Endothelial cell of umbilical vein (primary cell): ENCODE measurements around the gene APOC1. TPM values are rescaled to one million over a fixed set of nuclear protein-coding genes. Genes with fewer than 3 reads are reported as not detected.
"Not testable (repeated sequence)": the region's sequence is repeated elsewhere in the genome, so short reads cannot be mapped to it uniquely, and the experiment has no call there.

Experiments
- BruUV-seq: library from RNA; stranded (reverse); fragments of 400-500 nt; replicated peaks from 2 replicates; lab custom pipeline; 2021; lab: Mats Ljungman, UMichigan
- CTCF ChIA-PET: fragments of 300-600, 350-600 bp; sonication (Branson Sonifier 250); formaldehyde crosslinking; loops from one replicate; lab custom pipeline; 2021; ENCODE audit warnings: antibody characterized with exemption, inconsistent platforms; lab: Charles Lee
- POLR2A ChIA-PET: fragments of 300-600, 350-600 bp; sonication (Branson Sonifier 250); formaldehyde crosslinking; loops from one replicate; lab custom pipeline; 2021; ENCODE audit warnings: antibody characterized with exemption, inconsistent platforms; lab: Charles Lee
- DNase-seq: peaks from one replicate; pipeline ENCODE4 v3.0.0-alpha.2; 2011; ENCODE audit warnings: low read depth, low spot score
- FAIRE-seq: peaks from 2 replicates; lab custom pipeline; 2011; peaks lifted over from hg19 to GRCh38; lab: Jason Lieb, UNC
- H2AFZ ChIP-seq: 2 replicates; pipeline ENCODE4 v1.6.0; 2012; ENCODE audit warnings: low read depth, low read length, control low read depth, inconsistent platforms
- H3K27ac ChIP-seq: 2 replicates; pipeline ENCODE4 v1.5.1; 2011; ENCODE audit warnings: low read depth, mild to moderate bottlenecking, control low read depth, low read length, moderate library complexity; ENCODE audit not compliant: insufficient read depth
- H3K27me3 ChIP-seq, 2 experiments: 2 replicates each; pipeline versions ENCODE4 v1.6.0 to v1.6.1; 2011; ENCODE audit warnings: low read length in 2 of 2, mixed read lengths in 1 of 2; ENCODE audit not compliant: control insufficient read depth in 2 of 2, insufficient read depth in 2 of 2
- H3K36me3 ChIP-seq, 2 experiments: 2 replicates in 1 of 2; 3 replicates in 1 of 2; pipeline ENCODE4 v1.5.1; 2011; ENCODE audit warnings: low read length in 2 of 2, mild to moderate bottlenecking in 1 of 2, moderate library complexity in 1 of 2; ENCODE audit not compliant: control insufficient read depth in 2 of 2, insufficient read depth in 2 of 2; ENCODE audit errors: extremely low read depth in 1 of 2
- H3K4me1 ChIP-seq: 3 replicates; pipeline ENCODE4 v1.5.1; 2011; ENCODE audit warnings: mild to moderate bottlenecking, low read length; ENCODE audit not compliant: control insufficient read depth, insufficient read depth; ENCODE audit errors: extremely low read depth
- H3K4me2 ChIP-seq: 2 replicates; pipeline ENCODE4 v1.6.1; 2011; ENCODE audit warnings: low read length, control low read depth, mixed read lengths; ENCODE audit not compliant: insufficient read depth
- H3K4me3 ChIP-seq, 3 experiments: fragments of 200-600 bp in 1 of 3; sonication (generic), shearing (Covaris generic) in 1 of 3; replicated peaks in 1 of 3; 2 replicates each; pipeline ENCODE4 v1.5.1; 2011 to 2016; ENCODE audit warnings: control low read depth in 3 of 3, low read length in 3 of 3, mild to moderate bottlenecking in 2 of 3, inconsistent platforms in 1 of 3, low read depth in 1 of 3, moderate library complexity in 1 of 3; ENCODE audit not compliant: insufficient read depth in 1 of 3
- H3K79me2 ChIP-seq: 2 replicates; pipeline ENCODE4 v1.6.0; 2012; ENCODE audit warnings: low read length, inconsistent platforms; ENCODE audit not compliant: control insufficient read depth, insufficient read depth
- H3K9ac ChIP-seq: replicated peaks from 2 replicates; pipeline ENCODE3; 2011; ENCODE audit warnings: low read length, control low read depth; ENCODE audit not compliant: insufficient read depth; ENCODE audit errors: extremely low read depth
- H3K9me1 ChIP-seq: replicated peaks from 3 replicates; pipeline ENCODE4 v1.6.0; 2011; ENCODE audit warnings: mild to moderate bottlenecking, low read length; ENCODE audit not compliant: control insufficient read depth, insufficient read depth; ENCODE audit errors: extremely low read depth
- H3K9me3 ChIP-seq: replicated peaks from 2 replicates; pipeline ENCODE4 v1.5.1; 2012; ENCODE audit warnings: low read length, inconsistent platforms; ENCODE audit not compliant: control insufficient read depth, insufficient read depth
- H4K20me1 ChIP-seq: replicated peaks from 2 replicates; pipeline ENCODE3; 2011; ENCODE audit warnings: mild to moderate bottlenecking, low read length; ENCODE audit not compliant: control insufficient read depth, insufficient read depth; ENCODE audit errors: extremely low read depth
- CTCF ChIP-seq, 2 donors: IDR thresholded peaks; 1 replicate in 1 of 2; 2 replicates in 1 of 2; pipeline ENCODE4 v1.5.1; 2011; ENCODE audit warnings: low read length in 2 of 2, mild to moderate bottlenecking in 2 of 2, moderate library complexity in 2 of 2, control low read depth in 1 of 2, inconsistent platforms in 1 of 2, low read depth in 1 of 2; ENCODE audit not compliant: insufficient read depth in 1 of 2; ENCODE audit errors: extremely low read depth in 1 of 2
- EZH2 ChIP-seq: IDR thresholded peaks from 2 replicates; pipeline ENCODE4 v1.6.1; 2012; ENCODE audit warnings: borderline replicate concordance, low read depth, mild to moderate bottlenecking, moderate library complexity, low read length, inconsistent platforms; ENCODE audit not compliant: severe bottlenecking
- FOS ChIP-seq: IDR thresholded peaks from 2 replicates; pipeline ENCODE4 v1.6.1; 2011; ENCODE audit warnings: mild to moderate bottlenecking, low read length, moderate library complexity, borderline replicate concordance; ENCODE audit not compliant: insufficient read depth
- GATA2 ChIP-seq: IDR thresholded peaks from 2 replicates; pipeline ENCODE4 v1.7.0; 2011; ENCODE audit warnings: low read depth, mild to moderate bottlenecking, moderate library complexity, mixed read lengths, low read length; ENCODE audit not compliant: insufficient read length, insufficient read depth
- JUN ChIP-seq: IDR thresholded peaks from 2 replicates; pipeline ENCODE4 v1.6.1; 2011; ENCODE audit warnings: borderline replicate concordance, low read depth; ENCODE audit not compliant: insufficient read length, insufficient read depth
- MAX ChIP-seq: IDR thresholded peaks from 2 replicates; pipeline ENCODE4 v1.6.1; 2011; ENCODE audit not compliant: insufficient read depth, insufficient read length
- MYC ChIP-seq: IDR thresholded peaks from one replicate; pipeline ENCODE4 v1.6.1; 2011; ENCODE audit warnings: mild to moderate bottlenecking, low read depth, low read length
- POLR2A ChIP-seq: IDR thresholded peaks from 2 replicates; pipeline ENCODE4 v1.6.1; 2012; ENCODE audit warnings: low read depth, mild to moderate bottlenecking, control low read depth, low read length
- POLR2AphosphoS5 ChIP-seq: IDR thresholded peaks from 2 replicates; pipeline ENCODE4 v1.6.1; 2012; ENCODE audit warnings: low read depth, mild to moderate bottlenecking, control low read depth, low read length, moderate library complexity; ENCODE audit not compliant: insufficient read depth
- dilution Hi-C: fragments of 300-500 bp; cut with MboI; formaldehyde crosslinking; loops from one replicate; pipeline ENCODE4 v1.15.0; 2019; ENCODE audit warnings: low sequenced_read_pairs; ENCODE audit not compliant: extremely low pct_ligation_motif_present
- intact Hi-C: fragments of 100-400 bp; cut with micrococcal nuclease; formaldehyde crosslinking; loops from one replicate; pipeline ENCODE4 v1.10.0; 2022
- polyA plus RNA-seq, 4 experiments: library from polyadenylated mRNA; depleted of rRNA in 3 of 4; stranded (reverse) in 3 of 4; unstranded in 1 of 4; fragments of >200 nt; gene quantifications; 2 replicates each; pipeline versions ENCODE4 v1.2.1 to v1.2.3, GENCODE V29; 2011 to 2012; ENCODE audit warnings: missing spikeins in 1 of 4
- total RNA-seq: library from RNA; stranded (reverse); gene quantifications from 2 replicates; pipeline ENCODE4 v1.2.3, GENCODE V29; 2021

The APOC1 gene
- total and polyA plus RNA-seq, 2 donors (not counting 3 experiments of a cell fraction or from before 2014, with no cell fraction given): 5.0 to 18.5 TPM

DNA sequence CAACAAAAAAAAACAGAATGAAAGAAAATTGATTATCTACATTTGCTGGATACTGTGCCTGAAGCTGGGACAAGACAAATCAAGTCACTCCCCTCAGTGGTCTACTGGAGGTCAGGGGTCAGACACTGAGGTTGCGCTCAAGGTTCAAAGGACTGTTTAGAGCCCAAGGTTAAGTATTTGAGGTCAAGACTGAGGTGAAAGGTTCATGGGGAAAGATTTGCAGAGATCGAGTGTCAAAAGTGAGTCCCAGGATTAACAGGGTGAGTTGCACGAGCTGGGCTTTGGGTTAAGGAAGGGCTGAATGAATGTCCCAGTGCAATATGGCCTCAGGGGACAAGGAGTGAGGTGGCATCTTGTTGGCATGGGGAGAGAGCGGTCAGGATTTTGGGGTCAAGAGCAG lies 26.8 kb upstream of the APOC1 start:
- H3K79me2 ChIP-seq: peaks cover 15% of the 10 kb centered on the region
- ChIA-PET POLR2A (no interaction called here), CTCF (no interaction called here)
- no peaks in the 10 kb centered on the region for H3K9me3 ChIP-seq
- DNase-seq: no peak
- H3K27ac ChIP-seq: no peak overlapping the region
- H3K27me3 ChIP-seq: no peaks in the 10 kb centered on the region
- intact Hi-C loops: no loop called here
- H3K9me1 ChIP-seq: no peaks in the 10 kb centered on the region
- no peak overlapping the region for H3K4me2 ChIP-seq
- dilution Hi-C loops: no loop called here
- H3K4me1 ChIP-seq: peaks cover 15% of the 10 kb centered on the region
- H3K36me3 ChIP-seq: peaks cover 2 to 28% of the 10 kb centered on the region in 2 experiments
- no TSS peak for BruUV-seq
- TF ChIP-seq MYC (no peak), GATA2 (no peak), POLR2A (no peak), FOS (no peak), MAX (no peak), CTCF (IDR thresholded peaks at IDR 0.05; ENCODE audit: extremely low read depth in 1 of 2, insufficient read depth in 1 of 2, low read depth in 1 of 2, low read length in 2 of 2) (no peak), JUN (no peak), POLR2AphosphoS5 (no peak), EZH2 (no peak)
- H3K9ac ChIP-seq: no peak overlapping the region
- H3K4me3 ChIP-seq: no peak overlapping the region
- H2AFZ ChIP-seq: no peak overlapping the region
- FAIRE-seq: no peak
- H4K20me1 ChIP-seq: no peaks in the 10 kb centered on the region

GRCh38 chr19:44888335-44888734 lies 26.1 kb upstream of the APOC1 start:
- H3K27ac ChIP-seq, dilution Hi-C loops, H3K9me1 ChIP-seq, POLR2A ChIA-PET, H3K9ac ChIP-seq, H3K9me3 ChIP-seq, H3K27me3 ChIP-seq, H3K4me3 ChIP-seq, H3K4me2 ChIP-seq, FAIRE-seq, BruUV-seq, DNase-seq, H4K20me1 ChIP-seq, CTCF ChIA-PET, H2AFZ ChIP-seq, intact Hi-C loops: not testable (repeated sequence)
- Histone ChIP-seq H3K79me2 (peaks cover 22% of the 10 kb centered on the region), H3K4me1 (peaks cover 16% of the 10 kb centered on the region), H3K36me3 (peaks cover 6 to 29% of the 10 kb centered on the region in 2 experiments)
